Middle frontal gyrus (tissue), 1 donor: ENCODE data around the gene CHD8.
"Not testable (repeated sequence)": the region's sequence is repeated elsewhere in the genome, so short reads cannot be mapped to it uniquely, and the experiment has no call there.

ENCODE experiments used
- DNase-seq: peaks from one replicate; pipeline ENCODE4 v3.0.0-alpha.2; 2015; ENCODE audit warnings: low spot score; ENCODE audit errors: extremely low spot score

Gene CHD8

GRCh38 chr14:21455912-21456667, at the start of gene CHD8:
TSS of gene CHD8 (minus strand) at chr14:21456123. CDS start at chr14:21431643, 24,480 bp downstream.
- DNase-seq = peak; percentile 99

GRCh38 chr14:21505012-21505553, 49.2 kb upstream of the CHD8 start:
- DNase-seq = no peak

GRCh38 chr14:21503376-21503775, 47.5 kb upstream of the CHD8 start:
- DNase-seq = no peak

GRCh38 chr14:21501568-21501967, 45.6 kb upstream of the CHD8 start:
- DNase-seq = no peak

GRCh38 chr14:21498540-21499526, 42.9 kb upstream of the CHD8 start:
- peak; percentile 44 for DNase-seq

GRCh38 chr14:21496453-21496852, 40.5 kb upstream of the CHD8 start:
- DNase-seq = no peak

GRCh38 chr14:21494902-21495762, 39.2 kb upstream of the CHD8 start:
- DNase-seq = no peak

- no peak for DNase-seq
Observed at GRCh38 chr14:21486640-21487087, 30.7 kb upstream of the CHD8 start.

- DNase-seq = peak; percentile 100
Observed at GRCh38 chr14:21476925-21477681, 21.2 kb upstream of the CHD8 start, which contains the start of the genes RAB2B and TOX4. TSS of gene RAB2B (minus strand) at chr14:21476959. CDS start at chr14:21476872, 87 bp downstream. TSS of gene TOX4 (plus strand) at chr14:21477195. CDS start at chr14:21477279, 84 bp downstream.

GRCh38 chr14:21476523-21476924, 20.6 kb upstream of the CHD8 start:
- DNase-seq = peak; percentile 17

- no peak for DNase-seq
Observed at GRCh38 chr14:21475767-21476522, 20.0 kb upstream of the CHD8 start.

- no peak for DNase-seq
Observed at GRCh38 chr14:21467616-21468015, 11.7 kb upstream of the CHD8 start.

GRCh38 chr14:21455592-21455911, 371 bp downstream of the CHD8 start:
- DNase-seq = no peak

- DNase-seq = no peak
Observed at GRCh38 chr14:21454843-21455544, 929 bp downstream of the CHD8 start.

GRCh38 chr14:21449899-21450216, 6.1 kb downstream of the CHD8 start:
- DNase-seq = no peak

GRCh38 chr14:21442657-21443056, 13.3 kb downstream of the CHD8 start:
- not testable (repeated sequence) for DNase-seq

GRCh38 chr14:21440859-21441258, 15.1 kb downstream of the CHD8 start:
- no peak for DNase-seq

GRCh38 chr14:21437063-21437901, 18.6 kb downstream of the CHD8 start:
- peak; percentile 95 for DNase-seq
